Femur (tissue), 1 donor: ENCODE results near the gene SMAD6.

Source experiments
- DNase-seq: peaks from one replicate; pipeline ENCODE4 v3.0.0-alpha.2; 2017

SMAD6 gene

GRCh38 chr15:66704019-66704802 is 2.2 kb downstream of the SMAD6 start:
- no peak for DNase-seq

DNA sequence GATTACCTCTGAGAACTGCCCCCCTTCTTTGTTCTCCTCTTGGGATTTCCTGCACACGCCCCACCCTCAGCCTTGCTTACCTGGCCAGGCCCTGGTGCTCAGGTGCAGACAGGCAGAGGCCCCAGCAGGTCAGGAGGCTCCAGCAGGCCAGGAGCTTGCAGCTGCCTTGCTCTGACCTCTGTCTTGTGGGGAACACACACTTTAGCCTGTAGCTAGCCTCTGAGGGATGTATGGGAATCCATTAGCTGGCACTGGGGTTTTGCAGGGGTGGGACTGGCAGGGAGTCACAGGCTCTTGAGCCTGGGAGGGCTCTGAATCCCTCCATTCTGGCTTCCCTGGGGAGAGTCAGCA is 2.7 kb downstream of the SMAD6 start:
- no peak for DNase-seq

- DNase-seq: no peak
These were observed 3.5 kb downstream of the SMAD6 start for GRCh38 chr15:66705277-66706146.

DNA sequence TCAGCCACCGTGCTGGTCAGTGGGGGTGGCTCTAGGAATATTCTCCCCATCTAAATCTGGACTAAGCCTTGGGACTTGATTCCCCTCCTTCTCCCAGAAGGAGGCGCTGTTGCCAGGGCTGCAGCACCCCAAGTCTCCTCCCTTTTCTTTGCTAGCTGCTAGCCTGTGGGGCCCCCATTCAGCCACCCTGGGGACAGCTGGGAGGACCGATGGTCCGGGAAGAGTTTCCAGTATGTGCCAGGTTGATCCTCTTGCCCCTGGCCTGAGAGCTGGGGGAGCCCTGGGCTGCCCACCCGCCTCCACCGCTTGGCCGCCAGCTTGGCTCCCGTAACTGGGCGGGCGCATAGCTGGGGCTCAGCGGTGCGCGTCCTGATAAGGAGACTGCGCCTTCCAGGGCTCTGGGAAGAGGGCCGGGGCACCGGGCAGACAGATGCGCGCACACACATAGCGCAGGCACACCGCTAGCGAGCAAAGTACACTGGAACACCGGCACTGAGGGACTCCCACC is 4.2 kb downstream of the SMAD6 start:
- DNase-seq: no peak

DNA sequence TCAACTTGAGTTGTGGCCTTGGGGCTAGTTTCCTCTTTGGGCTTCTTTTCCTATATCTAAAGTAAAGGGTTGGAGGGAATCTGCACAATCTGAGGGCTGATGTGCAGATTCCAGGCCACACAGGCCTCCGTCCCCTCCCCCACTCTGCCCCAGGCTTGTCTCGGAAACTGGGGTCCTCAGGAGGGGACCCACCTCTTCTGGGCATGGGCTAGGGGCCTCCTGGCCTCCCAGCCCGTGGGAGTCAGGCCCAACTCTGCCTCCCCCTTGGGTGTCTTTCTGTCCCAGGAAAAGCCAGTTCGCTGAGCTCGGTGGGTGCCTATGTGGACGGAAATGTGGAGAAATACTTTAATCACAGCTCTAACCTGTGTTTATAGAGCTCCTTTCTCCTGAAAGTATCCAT is 4.8 kb downstream of the SMAD6 start:
- DNase-seq: no peak

DNA sequence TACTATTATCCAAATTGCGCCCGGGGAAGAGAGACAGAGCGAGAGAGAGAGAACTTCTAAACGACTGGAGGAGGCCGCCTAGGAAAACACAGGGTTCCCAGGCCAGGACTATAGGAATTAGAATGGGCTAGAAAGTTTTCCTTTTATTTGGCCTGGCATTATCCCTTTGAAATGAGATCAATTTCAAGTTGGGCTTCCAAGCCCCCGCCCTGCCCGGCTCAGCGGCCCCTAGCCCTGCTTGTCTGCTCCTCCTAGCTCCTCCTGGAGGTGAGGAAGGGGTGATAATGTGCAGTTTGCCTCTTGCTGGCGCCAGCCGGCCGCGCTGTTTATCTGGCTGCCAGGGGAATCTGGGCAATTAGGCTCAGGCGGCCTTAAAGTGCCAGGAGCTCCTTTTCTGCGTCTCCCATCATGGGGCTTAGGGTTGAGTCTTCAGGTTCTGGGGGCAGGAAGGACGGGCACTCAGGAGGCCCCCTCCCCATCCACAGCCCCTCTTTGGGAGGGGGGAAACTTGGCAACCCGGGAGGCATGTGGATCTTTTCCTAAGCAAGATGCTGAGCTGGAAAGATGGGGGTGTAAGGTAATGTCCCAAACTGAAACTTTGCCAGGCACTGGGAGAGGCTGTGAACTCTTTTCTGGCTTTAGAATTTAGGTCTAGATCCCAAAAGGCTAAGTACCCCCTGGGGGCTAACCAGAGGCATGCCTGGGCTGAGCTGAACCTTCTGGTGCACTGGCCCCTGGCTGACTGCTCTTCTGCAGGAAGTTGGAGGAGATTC is 5.5 kb downstream of the SMAD6 start:
- DNase-seq: peak; percentile 88

- DNase-seq: no peak
These were observed 6.4 kb downstream of the SMAD6 start for GRCh38 chr15:66708389-66708788.

DNA sequence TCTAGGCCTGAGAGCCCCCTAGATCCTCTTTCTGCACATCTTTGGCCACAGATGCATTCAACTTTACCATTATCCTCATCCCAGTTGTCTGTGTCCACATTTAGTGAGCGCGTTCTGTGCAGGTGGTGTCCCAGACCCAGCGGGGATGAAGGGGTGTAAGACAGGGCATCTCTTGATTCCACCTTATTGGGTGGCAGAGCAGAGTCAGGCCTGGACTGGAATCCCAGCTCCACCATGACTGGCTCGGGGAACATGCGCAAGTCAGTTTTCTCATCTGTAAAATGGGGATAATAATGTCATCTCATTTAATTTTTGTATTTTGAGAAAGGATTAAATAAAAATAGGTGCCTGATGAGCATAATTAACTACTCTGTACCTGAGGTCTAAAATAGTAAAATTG is 7.8 kb downstream of the SMAD6 start:
- no peak for DNase-seq

GRCh38 chr15:66711260-66711659 is 9.2 kb downstream of the SMAD6 start:
- no peak for DNase-seq

DNA sequence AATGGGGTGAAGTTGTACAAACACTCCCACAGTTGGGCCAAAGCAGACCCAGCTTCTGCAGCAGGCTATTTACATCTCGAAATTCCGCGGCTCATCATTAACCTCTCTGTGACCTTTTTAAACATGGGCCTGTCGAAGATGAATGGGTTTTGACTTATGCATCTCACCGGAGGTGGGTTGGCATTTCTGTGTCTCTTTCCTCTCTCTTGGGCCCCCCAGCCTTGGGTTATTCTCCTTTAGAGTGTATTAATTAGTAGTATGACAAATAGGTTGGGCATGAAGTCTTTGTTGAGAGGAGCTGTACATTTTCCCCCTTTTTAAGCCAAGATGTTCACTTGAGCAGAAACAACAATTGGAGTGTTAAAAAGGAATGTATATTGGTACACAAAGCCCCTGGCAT is 9.8 kb downstream of the SMAD6 start:
- DNase-seq: no peak

GRCh38 chr15:66713843-66714508 is 11.9 kb downstream of the SMAD6 start:
- no peak for DNase-seq

- no peak for DNase-seq
These were observed 12.5 kb downstream of the SMAD6 start for GRCh38 chr15:66714543-66714981.

DNA sequence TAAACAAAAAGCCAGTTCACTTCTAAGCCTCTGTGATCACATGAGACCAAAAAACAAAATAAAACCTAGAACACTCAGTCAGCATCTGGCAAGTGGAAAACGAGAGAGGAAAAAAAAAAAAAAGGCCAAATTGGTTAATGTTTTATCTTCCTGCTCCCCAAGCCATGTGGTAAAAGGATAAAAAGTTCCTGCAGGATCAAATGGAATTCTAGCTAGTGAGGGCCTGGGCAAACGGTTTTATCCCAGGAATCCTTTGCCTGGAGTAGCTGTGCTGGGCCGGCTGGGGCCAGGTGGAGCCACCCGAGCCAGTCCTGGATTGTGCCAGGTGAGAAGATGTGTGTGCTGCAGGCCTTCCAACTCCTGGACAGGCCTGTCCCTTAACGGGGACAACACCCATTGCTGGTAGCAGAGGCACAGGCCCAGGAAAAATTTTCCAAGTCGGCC is 13.2 kb downstream of the SMAD6 start:
- DNase-seq: no peak

- no peak for DNase-seq
These were observed 14.0 kb downstream of the SMAD6 start for GRCh38 chr15:66715720-66716655.

- DNase-seq: no peak
These were observed 14.6 kb downstream of the SMAD6 start for GRCh38 chr15:66716656-66717020.

DNA sequence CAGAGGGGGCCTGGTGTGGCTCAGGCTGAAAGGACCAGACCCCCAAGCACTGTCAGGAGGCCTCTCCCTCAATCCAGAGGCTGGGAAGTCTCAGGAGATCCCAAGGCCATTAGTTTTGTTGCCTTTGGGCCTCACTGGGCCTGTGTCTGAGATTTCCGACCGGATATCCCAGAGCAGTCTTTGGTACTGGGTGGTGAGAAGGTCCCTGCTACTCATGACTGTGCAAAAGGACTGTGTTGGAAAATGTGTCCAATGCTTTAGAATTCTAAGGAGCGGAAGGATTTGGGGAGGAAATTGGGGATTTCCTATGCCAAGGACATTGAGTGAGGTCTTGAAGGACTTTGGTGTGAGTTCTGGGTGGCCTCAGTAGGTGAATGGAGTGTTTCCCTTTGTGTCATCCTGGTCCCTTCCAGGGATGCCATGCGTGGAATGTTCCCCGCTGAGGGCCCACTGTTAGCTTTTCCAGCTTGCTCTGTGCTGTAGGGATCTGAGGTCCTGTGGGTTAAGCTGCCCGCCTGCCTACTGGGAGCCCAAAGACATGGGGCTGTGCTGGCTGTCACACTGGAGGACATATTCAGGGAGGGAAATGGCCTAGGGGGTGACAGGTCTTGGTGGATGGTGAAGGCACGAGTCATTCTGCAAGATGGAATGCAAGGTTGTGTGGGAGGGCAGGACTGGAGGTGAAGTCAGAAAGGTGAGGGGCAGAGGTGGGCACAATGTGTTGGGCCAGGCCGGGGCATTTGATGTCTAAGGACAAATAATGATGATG is 16.4 kb downstream of the SMAD6 start:
- DNase-seq: no peak

- DNase-seq: no peak
These were observed 17.4 kb downstream of the SMAD6 start for GRCh38 chr15:66719471-66719870.

DNA sequence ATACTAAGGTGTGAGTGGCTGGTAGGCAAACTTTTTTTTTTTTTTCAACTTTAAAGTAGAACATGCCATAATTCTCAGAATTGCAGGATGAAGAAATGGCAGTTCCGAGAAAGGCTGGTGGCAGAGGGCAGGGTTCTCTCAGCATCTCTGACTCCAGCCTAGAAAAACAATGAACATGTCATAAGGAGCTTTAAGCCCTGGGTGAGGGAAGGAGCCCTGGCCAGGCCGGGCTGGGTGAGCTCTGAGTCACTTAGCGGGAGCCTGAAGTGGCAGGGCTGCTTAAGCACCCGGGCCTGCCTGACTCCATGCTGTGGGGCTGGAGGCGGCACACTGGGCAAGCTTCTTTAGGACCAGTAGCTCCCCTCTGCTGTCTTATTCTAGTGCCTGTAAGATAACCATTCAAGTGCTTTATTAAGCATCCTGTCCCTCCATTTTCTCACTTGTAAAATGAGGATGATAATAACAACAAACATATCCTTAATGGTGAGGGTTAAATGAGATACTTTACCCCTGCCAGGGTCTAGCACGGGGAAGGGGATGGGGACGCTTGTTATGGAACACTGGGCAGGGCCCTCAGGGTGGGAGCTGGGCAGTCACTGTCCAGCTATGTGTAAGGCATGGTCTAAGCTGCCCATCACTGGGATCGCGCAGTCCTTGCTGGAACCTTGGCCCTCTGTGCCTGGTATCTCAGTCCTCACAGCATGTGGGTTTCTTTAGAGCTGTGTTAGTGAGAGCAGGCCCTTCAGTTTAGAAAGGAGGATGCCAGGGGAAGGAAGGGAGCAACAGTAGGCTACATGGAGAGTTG is 18.4 kb downstream of the SMAD6 start:
- DNase-seq: no peak

- DNase-seq: no peak
These were observed 19.0 kb downstream of the SMAD6 start for GRCh38 chr15:66721020-66721419.

DNA sequence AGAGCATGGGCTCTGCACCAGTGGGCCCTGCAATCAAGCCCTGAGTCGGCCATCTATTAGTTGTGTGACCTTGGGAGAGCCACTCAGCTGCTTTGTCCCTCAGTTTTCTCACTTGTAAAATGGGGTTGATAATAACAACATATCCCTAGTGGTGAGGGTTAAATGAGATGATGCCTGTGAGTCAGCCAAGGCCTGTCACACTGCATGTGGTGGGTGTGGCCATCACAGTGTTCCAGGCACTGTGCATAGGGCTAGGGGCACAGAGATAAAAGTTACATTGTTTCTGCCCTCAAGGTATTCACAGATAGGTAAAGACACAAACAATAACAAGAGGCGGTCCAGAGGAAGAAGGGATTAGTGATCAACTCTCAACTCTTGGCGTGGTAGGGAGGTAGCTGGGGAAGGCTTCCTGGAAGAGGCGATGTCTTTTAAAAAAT is 19.5 kb downstream of the SMAD6 start:
- DNase-seq: no peak
